Activated T-helper 17 cell treated with anti-CD3 and anti-CD28 coated beads, Interleukin-2, amount 50 U/mL, for 72 hours (primary cell): ENCODE measurements around the gene DAD1. TPM values are rescaled to one million over a fixed set of nuclear protein-coding genes. Genes with fewer than 3 reads are reported as not detected.

ENCODE experiments used
- ATAC-seq: fragments of 150-1000 bp; cut with Tn5 transposase; replicated peaks from 2 replicates; pipeline ENCODE4 v1.10.0; 2021; ENCODE audit warnings: mild to moderate bottlenecking, moderate library complexity
- H3K27ac Mint-ChIP-seq: one replicate; pipeline ENCODE4 v1.8.0; 2022; ENCODE audit warnings: mixed read lengths
- H3K27me3 Mint-ChIP-seq: one replicate; pipeline ENCODE4 v1.8.0; 2022; ENCODE audit warnings: mixed read lengths
- H3K36me3 Mint-ChIP-seq: one replicate; pipeline ENCODE4 v1.8.0; 2022; ENCODE audit warnings: low read depth, mild to moderate bottlenecking, mixed read lengths
- H3K4me1 Mint-ChIP-seq: one replicate; pipeline ENCODE4 v1.8.0; 2022; ENCODE audit warnings: mixed read lengths
- H3K4me3 Mint-ChIP-seq: one replicate; pipeline ENCODE4 v1.8.0; 2022; ENCODE audit warnings: mild to moderate bottlenecking, mixed read lengths
- H3K9me3 Mint-ChIP-seq: one replicate; pipeline ENCODE4 v1.8.0; 2022; ENCODE audit warnings: mixed read lengths
- total RNA-seq, 2 donors: library from RNA; stranded (reverse); gene quantifications; one replicate each; pipeline ENCODE4 v1.2.3, GENCODE V29; 2022

The DAD1 gene
- total RNA-seq, 2 donors from 2014 or later = 218 to 229 TPM

DNA sequence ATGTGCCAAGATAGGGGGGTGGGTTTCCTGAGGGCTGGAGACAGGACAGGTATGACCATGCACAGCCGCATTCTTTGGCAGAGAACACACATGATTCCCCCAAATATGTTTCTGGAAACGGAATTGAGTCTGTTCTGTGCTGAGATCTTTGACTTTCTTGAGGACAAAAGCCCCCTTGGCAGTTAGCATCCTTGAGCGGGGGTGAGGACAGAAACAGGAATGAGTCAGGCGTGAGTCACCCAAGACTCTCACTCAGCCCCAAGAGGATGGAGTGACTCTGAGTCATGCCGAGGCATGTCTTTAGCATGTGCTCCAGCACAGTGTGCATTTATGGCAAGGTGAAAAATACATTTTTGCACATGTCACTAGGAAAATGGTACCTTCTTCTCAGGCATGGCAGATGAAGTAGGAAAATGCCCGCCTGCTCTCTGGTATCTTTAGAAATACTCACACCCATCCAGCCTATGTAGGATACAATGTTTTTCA, 52.1 kb downstream of the DAD1 start:
- Mint-ChIP-seq H3K36me3 (peaks cover 100% of the 10 kb centered on the region), H3K27ac (peak overlapping the region; percentile 99), H3K9me3 (no peaks in the 10 kb centered on the region), H3K4me3 (peak overlapping the region; percentile 88), H3K27me3 (no peaks in the 10 kb centered on the region), H3K4me1 (peaks cover 71% of the 10 kb centered on the region)
- ATAC-seq = peak; percentile 91

DNA sequence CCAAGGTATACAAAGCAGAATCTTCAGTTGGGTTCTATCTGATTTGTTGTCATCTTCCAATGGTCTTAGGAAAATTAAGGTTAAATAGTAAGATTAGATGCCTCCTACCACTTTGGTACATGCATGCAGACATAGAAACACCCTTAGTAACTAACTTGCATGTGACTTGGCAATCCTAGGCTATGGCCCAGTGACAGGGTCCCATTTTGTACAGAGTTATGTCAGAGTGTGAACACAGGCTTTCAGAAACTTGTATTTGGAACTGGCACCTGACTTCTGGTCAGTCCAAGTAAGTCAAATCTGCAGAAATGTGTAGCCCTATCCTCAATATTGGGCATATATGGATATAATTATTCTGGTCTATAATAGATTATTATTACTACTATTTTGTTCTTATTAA, 53.1 kb downstream of the DAD1 start:
- peak overlapping the region; percentile 99 for H3K27ac Mint-ChIP-seq
- H3K9me3 Mint-ChIP-seq = no peaks in the 10 kb centered on the region

DNA sequence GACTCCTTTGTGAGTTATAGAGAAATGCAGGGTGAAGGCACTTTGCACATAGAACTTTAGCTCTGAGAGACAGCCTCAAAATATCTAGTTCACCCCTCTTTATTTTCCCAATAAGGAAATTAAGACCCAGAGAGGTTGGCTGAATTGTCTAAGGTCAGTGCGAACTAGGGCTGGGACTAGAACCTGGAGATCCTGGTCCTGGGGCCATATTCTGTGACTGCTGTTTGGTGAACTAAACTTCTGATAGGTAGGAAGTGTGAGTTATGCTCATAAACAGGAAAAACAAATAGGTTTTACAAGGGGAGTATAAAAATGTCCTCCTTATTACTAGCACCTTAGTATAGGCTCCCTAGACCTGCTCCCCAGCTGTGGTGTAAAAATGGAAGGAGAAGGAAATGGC, 53.9 kb downstream of the DAD1 start:
- Mint-ChIP-seq H3K27ac (peak overlapping the region; percentile 88), H3K36me3 (peaks cover 100% of the 10 kb centered on the region), H3K9me3 (no peaks in the 10 kb centered on the region), H3K4me1 (peaks cover 67% of the 10 kb centered on the region), H3K27me3 (no peaks in the 10 kb centered on the region), H3K4me3 (peak overlapping the region; percentile 88)
- no peak for ATAC-seq

More for the DNA sequence above, 53.1 kb downstream of the DAD1 start:
- ATAC-seq = no peak
- peaks cover 100% of the 10 kb centered on the region for H3K36me3 Mint-ChIP-seq
- peak overlapping the region; percentile 88 for H3K4me3 Mint-ChIP-seq
- H3K27me3 Mint-ChIP-seq = no peaks in the 10 kb centered on the region
- peaks cover 71% of the 10 kb centered on the region for H3K4me1 Mint-ChIP-seq

DNA sequence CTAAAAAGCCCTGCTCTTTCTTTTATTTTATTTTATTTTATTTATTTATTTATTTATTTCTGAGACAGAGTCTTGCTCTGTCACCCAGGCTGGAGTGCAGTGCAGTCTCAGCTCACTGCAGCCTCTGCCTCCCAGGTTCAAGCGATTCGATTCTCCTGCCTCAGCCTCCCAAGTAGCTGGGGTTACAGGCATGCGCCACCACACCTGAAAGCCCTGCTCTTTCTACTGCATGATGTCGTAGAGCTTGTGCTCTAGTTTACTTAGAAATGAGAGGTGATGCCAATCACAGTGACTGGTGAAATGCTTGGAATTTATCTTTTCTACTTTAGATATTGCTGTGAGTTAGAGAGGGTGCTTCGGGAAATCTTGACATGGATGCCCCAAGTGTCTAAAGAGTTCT, 54.5 kb downstream of the DAD1 start:
- Mint-ChIP-seq H3K27ac (peak overlapping the region; percentile 88), H3K9me3 (no peaks in the 10 kb centered on the region), H3K27me3 (no peaks in the 10 kb centered on the region), H3K36me3 (peaks cover 100% of the 10 kb centered on the region), H3K4me1 (peaks cover 63% of the 10 kb centered on the region), H3K4me3 (peak overlapping the region; percentile 88)
- no peak for ATAC-seq

DNA sequence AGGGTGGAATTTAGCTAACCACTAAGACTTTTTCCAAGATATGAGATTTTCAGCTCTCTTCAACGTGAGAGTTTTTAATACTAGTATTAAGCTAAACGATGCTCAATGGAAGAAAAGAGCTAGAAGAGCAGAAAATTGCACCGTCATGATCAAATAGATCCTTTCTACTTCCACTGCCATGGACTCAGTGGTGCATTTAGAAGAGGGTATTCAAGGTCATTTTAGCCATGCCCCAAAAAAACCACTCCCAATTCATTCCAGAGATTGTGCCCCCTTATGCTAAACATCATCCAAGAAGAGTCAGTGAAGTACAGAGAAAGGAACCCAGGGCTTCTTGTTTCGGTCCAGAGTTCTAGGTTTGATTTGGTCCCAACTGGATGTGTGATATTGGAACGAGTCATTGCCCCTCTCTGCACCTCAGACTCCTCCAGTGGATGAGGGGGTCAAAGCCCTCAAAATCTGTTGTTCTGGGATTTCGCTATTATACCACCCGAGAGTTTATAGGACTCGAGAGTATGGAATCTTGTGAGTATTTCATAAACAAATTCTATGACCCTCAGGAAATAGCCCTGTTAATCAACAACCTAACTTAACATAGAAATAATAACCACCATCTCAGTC, 55.2 kb downstream of the DAD1 start:
- ATAC-seq = no peak
- no peaks in the 10 kb centered on the region for H3K27me3 Mint-ChIP-seq
- peak overlapping the region; percentile 88 for H3K27ac Mint-ChIP-seq
- peak overlapping the region; percentile 88 for H3K4me3 Mint-ChIP-seq
- no peaks in the 10 kb centered on the region for H3K9me3 Mint-ChIP-seq
- peaks cover 100% of the 10 kb centered on the region for H3K36me3 Mint-ChIP-seq
- H3K4me1 Mint-ChIP-seq = peaks cover 58% of the 10 kb centered on the region

DNA sequence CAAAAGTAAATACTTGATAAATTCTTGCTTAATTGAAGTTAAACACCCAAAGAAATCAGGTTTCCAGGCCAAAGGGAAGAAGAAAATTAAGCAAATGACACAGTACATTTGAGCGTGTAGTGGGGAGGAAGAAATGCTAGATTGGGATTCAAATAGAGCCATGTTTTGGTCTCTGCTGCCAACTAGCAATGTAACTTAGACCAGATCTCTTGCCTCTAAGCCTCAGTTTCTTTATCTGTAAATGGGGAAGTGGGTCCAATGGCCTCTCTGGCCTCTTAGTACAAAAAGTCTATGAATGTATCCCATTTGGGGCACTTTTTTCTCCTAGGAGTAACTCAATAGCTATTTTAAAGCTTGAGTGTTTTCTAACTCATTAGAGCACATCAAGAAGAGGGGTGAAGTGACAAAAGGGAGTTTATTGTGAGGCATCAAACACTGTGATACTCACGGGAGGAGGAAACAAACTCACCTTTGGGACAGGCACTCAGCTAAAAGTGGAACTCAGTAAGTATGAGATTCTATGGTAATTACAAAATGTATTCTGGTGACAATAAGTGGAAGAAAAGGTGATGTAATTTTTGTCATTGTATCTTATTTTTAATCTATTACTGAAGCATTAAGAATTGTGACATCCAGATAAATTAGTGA, 55.8 kb downstream of the DAD1 start:
- H3K27ac Mint-ChIP-seq = peak overlapping the region; percentile 88
- no peaks in the 10 kb centered on the region for H3K9me3 Mint-ChIP-seq
- H3K36me3 Mint-ChIP-seq = peaks cover 100% of the 10 kb centered on the region
- H3K4me3 Mint-ChIP-seq = peak overlapping the region; percentile 88
- no peaks in the 10 kb centered on the region for H3K27me3 Mint-ChIP-seq
- H3K4me1 Mint-ChIP-seq = peaks cover 57% of the 10 kb centered on the region
- ATAC-seq = no peak

DNA sequence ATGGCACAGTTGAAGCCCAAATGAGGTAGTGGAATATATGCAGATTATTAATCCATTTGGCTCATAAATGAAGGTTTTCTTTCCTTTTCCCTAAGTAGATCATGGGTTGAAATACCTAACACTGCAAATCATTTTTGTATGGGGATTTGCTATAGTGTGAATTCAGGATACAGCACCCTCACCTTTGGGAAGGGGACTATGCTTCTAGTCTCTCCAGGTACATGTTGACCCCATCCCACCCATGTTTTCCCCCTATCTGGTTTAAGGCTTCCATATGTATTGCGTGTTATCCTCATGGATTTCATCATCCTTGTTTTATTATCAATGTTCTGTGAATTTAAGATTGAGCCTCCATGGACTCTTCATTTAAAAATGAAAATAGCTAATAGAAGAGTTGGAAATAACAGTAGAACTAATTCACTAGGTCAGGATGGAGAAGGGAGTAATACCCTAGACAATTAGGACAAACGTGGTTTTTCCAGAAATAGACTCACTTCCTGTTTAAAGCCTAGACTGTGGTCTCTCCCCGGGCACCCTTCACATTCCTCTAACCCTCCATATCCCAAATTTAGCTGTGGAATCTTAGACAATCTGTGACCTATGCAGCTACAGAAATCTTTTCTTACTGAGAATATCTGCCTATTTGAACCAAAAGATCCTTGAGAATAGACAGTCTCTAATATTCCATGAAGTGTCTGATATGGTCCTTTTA, 56.5 kb downstream of the DAD1 start:
- Mint-ChIP-seq H3K4me1 (peaks cover 50% of the 10 kb centered on the region), H3K4me3 (peak overlapping the region; percentile 88), H3K27me3 (no peaks in the 10 kb centered on the region), H3K9me3 (no peaks in the 10 kb centered on the region), H3K27ac (peak overlapping the region; percentile 88), H3K36me3 (peaks cover 100% of the 10 kb centered on the region)
- ATAC-seq = no peak

DNA sequence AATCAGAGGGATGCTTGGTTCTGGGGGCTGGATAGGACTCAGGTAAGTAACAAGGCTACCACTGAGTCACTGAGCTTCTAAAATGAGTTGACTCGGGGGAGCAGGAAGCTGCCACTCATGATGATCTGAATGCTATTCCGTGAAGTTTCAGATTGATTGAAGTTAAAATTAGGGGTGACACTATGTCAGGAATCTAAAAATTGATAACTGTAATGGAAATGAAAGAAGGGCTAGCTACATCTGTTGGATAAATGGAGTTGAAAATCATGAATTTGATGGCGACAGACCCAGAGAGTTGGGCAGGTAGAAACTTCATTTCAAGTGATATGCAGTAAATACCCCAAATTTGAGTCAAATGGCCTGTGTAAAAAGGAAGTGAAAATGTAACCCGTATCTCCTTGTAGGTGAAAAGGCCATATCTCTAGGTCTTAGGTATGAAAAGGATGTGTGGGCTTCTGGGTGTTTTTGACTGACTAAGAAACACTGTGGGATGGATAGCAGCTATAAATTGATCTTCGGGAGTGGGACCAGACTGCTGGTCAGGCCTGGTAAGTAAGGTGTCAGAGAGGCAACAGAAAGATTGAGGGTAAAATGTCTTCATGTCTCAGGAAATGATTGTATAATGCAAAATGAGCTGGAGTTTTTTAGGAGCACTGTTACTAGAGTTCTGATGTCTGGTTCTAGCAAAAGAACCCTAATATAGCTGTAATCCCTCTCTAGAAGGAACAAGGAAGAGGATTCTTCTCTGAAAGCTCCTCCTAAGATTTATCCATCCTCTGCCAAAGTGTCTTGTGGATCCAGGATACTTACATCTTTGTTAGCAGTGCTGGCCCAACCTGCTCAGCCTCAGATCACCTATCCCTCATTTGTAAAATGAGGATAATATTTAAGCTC, 57.3 kb downstream of the DAD1 start:
- no peaks in the 10 kb centered on the region for H3K27me3 Mint-ChIP-seq
- peak overlapping the region; percentile 88 for H3K4me3 Mint-ChIP-seq
- H3K27ac Mint-ChIP-seq = peak overlapping the region; percentile 88
- peaks cover 48% of the 10 kb centered on the region for H3K4me1 Mint-ChIP-seq
- H3K36me3 Mint-ChIP-seq = peaks cover 100% of the 10 kb centered on the region
- peak; percentile 77 for ATAC-seq
- H3K9me3 Mint-ChIP-seq = no peaks in the 10 kb centered on the region

DNA sequence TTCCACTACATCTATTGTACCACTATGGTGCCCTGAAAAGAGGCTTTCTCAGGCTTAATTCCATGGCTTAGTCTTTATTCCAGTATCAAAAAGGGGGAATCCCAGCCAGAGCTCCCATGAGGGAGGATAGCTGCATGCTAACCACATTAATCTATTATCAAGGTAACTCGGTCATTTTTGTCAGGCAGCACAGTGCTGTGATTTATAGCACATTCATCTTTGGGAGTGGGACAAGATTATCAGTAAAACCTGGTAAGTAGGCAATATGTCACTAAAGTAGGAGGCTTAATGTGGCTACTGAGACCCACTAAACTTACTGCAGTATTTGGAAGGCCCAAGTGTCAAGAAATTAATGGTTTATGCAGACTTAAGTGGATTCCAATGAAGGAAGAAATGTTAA, 58.9 kb downstream of the DAD1 start:
- H3K4me1 Mint-ChIP-seq = peaks cover 47% of the 10 kb centered on the region
- H3K4me3 Mint-ChIP-seq = peak overlapping the region; percentile 88
- no peak for ATAC-seq
- no peaks in the 10 kb centered on the region for H3K9me3 Mint-ChIP-seq
- peak overlapping the region; percentile 88 for H3K27ac Mint-ChIP-seq
- no peaks in the 10 kb centered on the region for H3K27me3 Mint-ChIP-seq
- peaks cover 100% of the 10 kb centered on the region for H3K36me3 Mint-ChIP-seq

DNA sequence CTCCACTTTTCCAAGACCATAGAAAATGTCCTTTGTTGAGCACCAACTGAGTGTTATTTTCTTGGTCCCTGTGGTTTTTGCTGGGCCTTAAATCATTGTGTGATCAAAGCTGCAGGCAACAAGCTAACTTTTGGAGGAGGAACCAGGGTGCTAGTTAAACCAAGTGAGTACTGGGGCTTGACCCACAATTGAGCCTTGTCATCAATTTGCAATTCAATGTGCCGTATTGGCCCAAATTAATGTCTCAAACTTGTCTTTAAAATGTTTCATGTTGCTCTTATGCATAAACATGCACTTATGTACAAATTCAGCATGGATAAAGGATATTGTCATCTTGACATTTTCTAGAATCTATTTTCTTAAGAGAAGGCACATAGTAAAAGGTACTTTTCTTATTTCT, 62.3 kb downstream of the DAD1 start:
- no peaks in the 10 kb centered on the region for H3K9me3 Mint-ChIP-seq
- ATAC-seq = no peak
- H3K27me3 Mint-ChIP-seq = no peaks in the 10 kb centered on the region
- peak overlapping the region; percentile 88 for H3K4me3 Mint-ChIP-seq
- peaks cover 100% of the 10 kb centered on the region for H3K36me3 Mint-ChIP-seq
- peaks cover 52% of the 10 kb centered on the region for H3K4me1 Mint-ChIP-seq
- H3K27ac Mint-ChIP-seq = peak overlapping the region; percentile 88

DNA sequence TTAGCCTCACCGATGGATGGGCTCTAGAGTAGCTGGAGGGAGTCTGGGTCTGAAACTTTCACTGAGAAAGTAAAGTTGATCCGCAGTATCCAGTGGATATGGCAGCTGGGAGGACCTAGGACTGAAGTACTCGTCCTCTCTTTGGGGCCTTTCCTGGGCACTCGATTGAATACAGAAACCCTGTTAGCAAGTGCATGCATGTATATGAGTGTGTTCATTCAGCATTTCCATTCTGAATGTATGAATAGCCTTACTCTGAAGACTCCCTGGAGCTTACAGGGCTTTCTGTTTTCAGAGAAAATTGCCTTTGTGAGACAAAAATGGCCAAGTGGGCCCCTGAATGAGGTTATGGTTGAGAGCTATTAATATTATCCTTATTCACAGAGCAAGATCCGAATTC, 62.8 kb downstream of the DAD1 start:
- Mint-ChIP-seq H3K27me3 (no peaks in the 10 kb centered on the region), H3K9me3 (no peaks in the 10 kb centered on the region), H3K4me1 (peaks cover 51% of the 10 kb centered on the region), H3K36me3 (peaks cover 100% of the 10 kb centered on the region), H3K4me3 (peak overlapping the region; percentile 88), H3K27ac (peak overlapping the region; percentile 88)
- ATAC-seq = peak; percentile 36

DNA sequence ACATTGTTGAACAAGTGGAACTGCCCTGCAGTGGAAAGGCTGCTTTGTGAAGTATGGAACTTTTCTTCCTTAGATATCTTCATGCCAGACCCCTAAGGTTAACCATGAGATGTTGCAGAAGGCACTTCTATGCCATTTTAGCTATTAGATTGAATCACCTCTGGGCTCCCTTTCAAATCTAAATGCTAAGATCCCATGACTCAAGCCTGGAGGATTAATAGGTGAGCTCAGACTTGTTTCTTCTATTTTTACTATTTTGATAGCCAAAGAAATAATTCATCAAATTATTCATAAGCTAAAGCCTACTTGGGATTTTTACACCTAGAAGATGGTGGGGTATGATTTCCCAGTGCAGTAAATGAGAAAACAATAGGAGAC, 64.3 kb downstream of the DAD1 start:
- peaks cover 100% of the 10 kb centered on the region for H3K36me3 Mint-ChIP-seq
- ATAC-seq = no peak
- H3K27me3 Mint-ChIP-seq = no peaks in the 10 kb centered on the region
- peaks cover 49% of the 10 kb centered on the region for H3K4me1 Mint-ChIP-seq
- no peaks in the 10 kb centered on the region for H3K9me3 Mint-ChIP-seq
- H3K4me3 Mint-ChIP-seq = peak overlapping the region; percentile 88
- H3K27ac Mint-ChIP-seq = peak overlapping the region; percentile 88

DNA sequence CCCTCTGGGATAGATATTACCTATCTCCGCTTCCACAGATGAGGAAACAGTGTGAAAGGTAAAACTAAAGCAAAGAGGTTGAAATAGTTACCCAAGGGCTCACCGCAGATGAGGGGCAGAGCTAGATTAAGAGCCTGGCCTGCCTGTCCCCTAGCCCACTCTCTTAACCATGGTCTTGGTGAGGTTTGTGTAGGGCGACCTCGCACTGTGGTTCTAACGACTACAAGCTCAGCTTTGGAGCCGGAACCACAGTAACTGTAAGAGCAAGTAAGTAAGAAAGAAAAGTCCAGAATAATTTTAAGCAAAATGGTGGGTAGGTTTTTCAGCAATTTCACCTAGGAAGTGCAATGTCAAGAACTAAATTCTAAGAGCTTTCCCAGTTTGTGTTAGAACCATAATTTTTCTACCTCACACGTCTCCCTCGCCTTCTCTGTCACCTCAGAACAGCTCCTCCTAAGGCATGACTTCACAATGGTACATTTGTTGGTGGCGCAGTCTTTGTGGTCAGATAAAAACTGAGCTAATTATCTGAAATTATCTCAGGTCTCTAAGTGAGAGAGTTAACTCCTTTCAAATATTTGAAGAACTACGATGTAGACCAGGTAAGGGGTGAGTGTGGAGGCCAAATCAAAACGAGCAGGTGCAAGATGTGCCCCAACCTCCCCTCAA, 64.8 kb downstream of the DAD1 start:
- peaks cover 100% of the 10 kb centered on the region for H3K36me3 Mint-ChIP-seq
- H3K27me3 Mint-ChIP-seq = no peaks in the 10 kb centered on the region
- peaks cover 53% of the 10 kb centered on the region for H3K4me1 Mint-ChIP-seq
- peak overlapping the region; percentile 88 for H3K4me3 Mint-ChIP-seq
- ATAC-seq = peak; percentile 9
- H3K27ac Mint-ChIP-seq = peak overlapping the region; percentile 88
- no peaks in the 10 kb centered on the region for H3K9me3 Mint-ChIP-seq
